ENCODE data around the gene CDCA7L. TPM values are rescaled to one million over a fixed set of nuclear protein-coding genes. Genes with fewer than 3 reads are reported as not detected.

The CDCA7L gene
- total and polyA plus RNA-seq, 2 of the 13 experiments (the other 11 are each of a cell fraction or from before 2014, with no cell fraction given) = 2.7 to 4.2 TPM

- TF ChIP-seq ZNF646 (CRISPR knock-in tag; IDR thresholded peaks at IDR 0.05) (no peak), ZFYVE20 (CRISPR knock-in tag; IDR thresholded peaks at IDR 0.05; ENCODE audit: borderline replicate concordance, low read depth) (no peak), TAF1 (CRISPR knock-in tag; IDR thresholded peaks at IDR 0.05) (no peak), ZFP37 (CRISPR knock-in tag; IDR thresholded peaks at IDR 0.05; ENCODE audit: borderline replicate concordance) (no peak), MED13 (CRISPR knock-in tag; IDR thresholded peaks at IDR 0.05) (no peak), PBX3 (CRISPR knock-in tag; IDR thresholded peaks at IDR 0.05; ENCODE audit: borderline replicate concordance) (no peak), ZMAT3 (CRISPR knock-in tag; conservative IDR thresholded peaks at IDR 0.05) (no peak), KLF6 (CRISPR knock-in tag; IDR thresholded peaks at IDR 0.05) (no peak), KLF11 (CRISPR knock-in tag; IDR thresholded peaks at IDR 0.05) (no peak), ERF (CRISPR knock-in tag; IDR thresholded peaks at IDR 0.05) (no peak), ZNF441 (CRISPR knock-in tag; IDR thresholded peaks at IDR 0.05; ENCODE audit: borderline replicate concordance) (no peak)
Observed at GRCh38 chr7:21891291-21891690, 54.4 kb downstream of the CDCA7L start (continued).
